GM20431 (cell line): Measurements from ENCODE around the gene POU2F2.

ENCODE experiments used
- in situ Hi-C: fragments of 300-500 bp; cut with MseI, MboI; formaldehyde crosslinking; loops from one replicate; pipeline ENCODE4 v1.15.0; 2020; ENCODE audit warnings: low sequenced_read_pairs; ENCODE audit not compliant: unreplicated experiment

The POU2F2 gene

DNA sequence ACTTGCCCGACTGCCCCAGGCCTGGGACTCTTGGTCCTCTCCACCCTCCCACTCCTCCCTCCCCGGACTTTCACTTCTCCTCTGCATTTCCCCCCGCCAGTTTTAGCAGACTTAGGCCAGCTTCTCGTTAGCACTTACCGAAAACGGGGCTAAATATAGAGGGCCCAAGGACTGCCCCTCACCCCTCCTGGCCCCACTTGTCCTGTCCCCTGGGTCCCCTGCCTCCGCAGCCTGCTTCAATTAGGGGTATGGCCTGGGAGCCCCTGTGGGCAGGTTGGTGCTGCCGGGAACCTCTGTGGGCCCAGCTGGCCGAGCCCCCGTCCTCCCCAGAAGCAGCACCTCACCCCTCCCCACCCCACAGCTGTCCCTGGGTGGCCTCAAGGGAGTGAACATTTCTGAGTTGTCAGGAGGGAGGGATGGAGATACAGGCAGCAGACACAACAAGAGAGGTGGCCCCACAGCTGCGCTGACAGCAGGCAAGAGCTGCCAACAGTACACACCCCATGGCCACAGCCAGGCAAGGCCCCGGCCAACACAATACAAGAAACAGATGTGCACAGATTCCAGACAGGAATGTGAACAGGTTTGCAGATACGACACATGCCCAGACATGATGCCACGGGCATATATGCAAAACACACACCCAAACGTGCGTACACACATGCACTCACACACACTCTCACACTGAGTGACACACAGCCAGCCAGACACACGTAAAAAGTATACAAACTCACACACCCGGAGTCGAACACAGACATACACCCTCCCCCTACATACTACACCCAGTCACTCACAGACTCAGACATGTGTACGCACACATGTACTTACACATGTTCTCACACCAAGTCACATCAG is 2.6 kb downstream of the POU2F2 start:
- in situ Hi-C loops, result no loop called here

DNA sequence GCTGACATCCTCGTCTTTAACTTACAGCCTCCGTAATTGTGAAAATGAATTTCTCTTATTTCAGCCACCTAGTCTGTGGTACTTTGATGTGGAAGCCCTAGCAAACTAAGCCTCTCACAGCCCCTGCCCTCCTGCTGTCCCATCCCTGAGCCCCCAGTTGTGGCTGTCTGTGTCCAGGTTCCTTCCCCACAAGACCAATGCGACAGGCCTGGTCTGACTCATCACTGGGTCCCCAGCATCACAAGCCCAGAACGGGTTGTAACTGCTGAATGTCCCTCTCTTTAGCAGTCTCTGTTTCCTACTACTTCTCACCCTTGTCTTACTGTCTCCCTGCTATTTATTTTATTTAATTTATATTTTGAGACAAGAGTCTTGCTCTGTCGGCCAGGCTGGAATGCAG is 5.7 kb downstream of the POU2F2 start:
- in situ Hi-C loops, result no loop called here

DNA sequence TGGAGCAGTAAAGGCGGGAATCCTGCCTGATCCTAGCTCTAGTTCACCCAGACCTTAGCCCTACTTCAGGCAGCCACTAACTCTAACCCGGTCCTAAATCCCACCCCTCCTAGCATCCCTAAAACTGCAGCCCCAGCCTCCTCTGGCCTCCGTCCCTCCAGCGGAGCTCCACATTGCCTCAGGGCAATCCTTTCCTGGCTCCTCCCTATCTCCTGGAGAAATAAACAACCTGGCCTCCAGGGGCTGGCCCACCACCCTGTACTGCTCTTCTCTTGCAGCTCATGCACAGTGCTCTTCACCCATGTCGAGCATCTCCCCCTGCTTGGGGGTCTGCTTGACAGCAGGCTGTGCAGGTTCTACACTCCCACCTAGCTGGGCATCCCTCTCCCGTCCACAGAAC is 6.7 kb downstream of the POU2F2 start:
- in situ Hi-C loops, result no loop called here

DNA sequence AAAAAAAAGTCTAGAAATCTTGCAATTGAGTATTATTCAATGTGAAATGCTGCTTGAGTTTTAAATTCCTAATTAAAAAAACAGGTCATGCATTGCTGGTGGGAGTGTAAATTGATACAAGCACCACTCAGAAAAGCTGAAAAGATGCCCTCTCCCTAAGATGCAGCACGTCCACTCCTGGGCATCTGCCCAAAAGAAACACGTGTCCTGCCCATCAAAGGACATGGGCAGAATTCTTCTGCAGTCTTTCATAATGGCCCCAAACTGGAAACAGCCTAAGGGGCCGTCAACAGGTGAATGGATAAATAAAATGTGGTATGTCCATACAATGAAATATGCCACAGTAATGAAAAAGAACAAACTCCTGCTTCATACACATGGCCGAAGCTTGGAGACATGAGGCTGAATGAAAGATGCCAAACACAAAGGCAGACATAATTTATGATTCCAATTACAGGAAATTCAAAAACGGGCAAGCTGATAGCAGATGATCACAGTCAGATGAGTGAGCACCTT is 7.8 kb downstream of the POU2F2 start:
- in situ Hi-C loops, result no loop called here

DNA sequence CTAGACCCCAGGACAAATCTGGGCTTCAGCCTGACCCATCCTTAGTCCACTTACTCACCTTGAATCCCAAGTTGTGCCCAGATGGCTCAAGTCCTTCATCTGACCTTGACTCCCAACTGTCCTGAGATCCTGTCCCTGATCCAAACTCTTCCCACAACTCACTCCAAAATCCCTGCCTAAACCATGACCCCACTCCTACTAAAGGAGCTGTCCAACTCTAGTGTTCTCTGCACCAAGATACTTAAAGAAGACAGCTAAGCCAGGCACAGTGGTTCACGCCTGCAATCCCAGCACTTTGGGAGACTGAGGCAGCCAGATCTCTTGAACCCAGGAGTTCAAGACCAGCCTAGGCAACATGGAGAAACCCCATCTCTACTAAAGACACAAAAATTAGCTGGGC is 8.5 kb downstream of the POU2F2 start:
- in situ Hi-C loops, result no loop called here

DNA sequence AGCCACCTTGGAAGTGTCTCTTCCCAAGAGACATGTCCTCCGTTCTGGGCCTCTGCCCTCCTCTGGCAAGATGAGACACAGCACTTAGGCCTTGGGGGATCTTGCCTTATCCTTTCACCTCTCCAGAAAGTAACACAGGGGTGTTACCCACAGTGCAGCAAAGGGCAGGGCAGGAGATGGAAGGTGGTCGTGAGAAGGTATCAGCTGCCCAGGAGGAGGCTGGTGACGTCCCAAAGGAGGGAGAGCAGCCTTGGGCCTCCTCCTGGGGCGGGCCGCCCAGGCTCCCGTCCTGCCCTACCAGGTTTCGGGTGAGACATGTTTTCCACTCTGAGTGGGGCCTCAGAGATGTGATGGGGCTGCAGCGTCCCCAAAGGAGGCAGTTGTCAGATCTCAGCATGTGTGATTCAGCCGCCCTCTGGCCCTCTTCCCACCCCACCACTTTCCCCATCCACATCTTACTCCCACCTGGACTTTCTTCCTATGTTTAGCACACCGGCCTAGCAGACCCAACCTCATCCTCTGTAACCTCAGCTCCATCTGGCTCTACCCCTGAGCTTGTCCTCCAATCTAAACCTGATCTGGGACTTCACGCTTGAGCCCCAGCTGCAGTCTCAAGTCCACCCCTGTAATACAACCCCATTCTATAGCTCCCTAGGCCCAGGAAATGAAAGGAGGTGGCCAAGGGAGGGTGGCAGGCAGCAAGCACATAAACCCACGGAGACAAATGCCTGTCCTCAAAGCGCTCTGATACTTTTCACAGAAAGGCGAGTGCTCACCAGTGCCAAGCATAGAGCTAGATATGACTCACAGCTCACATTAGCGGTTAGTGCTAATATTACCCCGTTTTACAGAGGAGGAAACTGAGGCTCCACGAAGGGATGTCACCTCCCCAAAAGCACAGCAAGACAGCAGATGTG is 9.3 kb downstream of the POU2F2 start:
- in situ Hi-C loops, result no loop called here

DNA sequence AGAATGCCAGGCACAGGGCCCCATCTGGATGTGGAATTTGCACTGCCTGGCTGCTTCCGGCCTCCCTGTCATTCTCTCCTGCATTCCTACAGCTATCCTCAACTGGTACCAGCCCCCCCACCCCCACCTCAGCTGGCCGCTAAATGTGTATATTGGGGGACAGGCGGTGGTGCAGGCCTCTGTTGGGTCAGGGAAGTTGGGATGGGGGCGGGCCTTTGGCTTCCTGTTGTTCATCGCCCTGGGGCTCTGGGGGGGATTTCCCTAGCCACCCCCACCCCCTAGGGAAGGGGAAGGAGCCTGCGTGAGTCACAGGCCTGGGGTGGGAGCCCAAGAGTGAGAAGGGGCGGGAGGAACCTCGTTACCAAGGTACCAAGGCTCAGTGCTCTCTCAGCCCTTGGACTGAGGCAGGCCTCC is 10.6 kb downstream of the POU2F2 start:
- in situ Hi-C loops, result no loop called here

DNA sequence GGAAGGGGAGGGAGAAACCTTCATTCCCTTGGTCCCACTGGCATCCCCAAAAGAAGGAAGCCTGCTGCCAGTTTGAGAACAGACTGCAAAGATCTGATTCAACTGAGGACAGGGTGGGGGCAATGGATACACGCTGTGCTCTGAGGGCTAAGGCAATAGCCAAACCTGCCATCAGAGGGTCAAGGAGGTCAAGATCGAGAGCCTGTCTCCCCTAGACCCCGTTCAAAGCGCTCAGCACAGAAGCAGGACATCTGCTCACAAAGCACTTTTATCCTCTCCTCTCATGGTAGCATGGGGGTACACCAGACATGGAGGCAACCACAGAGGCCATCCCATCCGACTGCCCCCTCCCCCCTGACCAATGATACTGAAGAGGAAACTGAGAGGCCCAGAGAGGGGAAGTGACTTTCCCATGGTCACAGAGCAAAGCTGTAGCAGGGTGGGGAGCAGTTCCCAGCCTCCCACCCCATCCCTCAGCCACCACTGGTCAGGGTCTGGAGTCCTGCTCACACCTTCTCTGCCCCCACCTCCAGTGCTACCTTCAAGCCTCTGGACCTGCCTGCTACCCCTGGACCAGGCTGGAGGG is 11.1 kb downstream of the POU2F2 start:
- in situ Hi-C loops, result no loop called here

DNA sequence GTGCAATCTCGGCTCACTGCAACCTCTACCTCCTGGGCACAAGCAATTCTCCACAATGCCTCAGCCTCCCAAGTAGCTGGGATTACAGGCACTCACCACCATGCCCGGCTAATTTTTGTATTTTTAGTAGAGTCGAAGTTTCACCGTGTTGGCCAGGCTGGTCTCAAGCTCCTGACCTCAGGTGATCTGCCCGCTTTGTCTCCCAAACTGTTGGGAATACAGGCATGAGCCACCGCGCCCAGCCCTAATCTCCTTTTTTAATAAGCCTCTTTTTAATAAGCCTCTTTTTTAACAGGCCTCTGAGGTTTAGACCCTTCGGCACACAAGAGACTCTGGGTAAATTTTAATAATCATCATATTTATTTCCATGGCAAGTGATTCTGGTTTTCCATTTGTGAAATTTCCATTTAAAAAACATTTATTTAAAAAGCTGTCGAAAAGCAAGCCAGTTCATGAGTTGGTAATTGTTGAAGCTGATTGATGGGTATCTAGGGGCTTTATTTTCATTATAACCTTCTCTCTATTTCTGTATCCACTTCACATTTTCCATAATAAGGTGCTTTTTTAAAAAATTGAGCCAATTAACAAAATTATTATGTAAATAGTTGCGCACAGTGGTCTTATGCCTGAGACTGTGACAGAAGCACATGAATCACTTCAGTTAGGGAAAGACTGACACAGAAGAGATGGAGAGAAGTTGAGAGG is 11.8 kb downstream of the POU2F2 start:
- in situ Hi-C loops, result no loop called here

DNA sequence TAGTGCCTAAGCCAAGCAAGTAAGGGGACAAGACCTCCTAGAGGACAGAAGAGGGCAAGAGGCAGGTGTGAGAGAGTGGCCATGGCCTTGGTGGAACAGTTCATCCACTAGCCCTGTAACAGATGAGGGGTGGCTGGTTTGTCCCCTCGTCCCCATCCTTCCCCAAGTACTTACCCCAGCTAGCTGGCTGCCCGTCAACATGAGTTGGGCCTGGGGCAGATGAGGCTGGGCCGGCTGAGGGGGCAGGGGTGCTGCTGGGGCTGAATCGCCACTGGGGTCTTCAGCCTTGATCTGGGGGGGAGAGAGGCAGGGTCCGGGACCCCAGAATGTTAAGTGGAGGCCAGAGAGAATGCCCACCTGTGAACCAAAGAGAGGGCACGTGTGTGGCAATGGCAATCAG is 15.2 kb downstream of the POU2F2 start:
- in situ Hi-C loops, result no loop called here

DNA sequence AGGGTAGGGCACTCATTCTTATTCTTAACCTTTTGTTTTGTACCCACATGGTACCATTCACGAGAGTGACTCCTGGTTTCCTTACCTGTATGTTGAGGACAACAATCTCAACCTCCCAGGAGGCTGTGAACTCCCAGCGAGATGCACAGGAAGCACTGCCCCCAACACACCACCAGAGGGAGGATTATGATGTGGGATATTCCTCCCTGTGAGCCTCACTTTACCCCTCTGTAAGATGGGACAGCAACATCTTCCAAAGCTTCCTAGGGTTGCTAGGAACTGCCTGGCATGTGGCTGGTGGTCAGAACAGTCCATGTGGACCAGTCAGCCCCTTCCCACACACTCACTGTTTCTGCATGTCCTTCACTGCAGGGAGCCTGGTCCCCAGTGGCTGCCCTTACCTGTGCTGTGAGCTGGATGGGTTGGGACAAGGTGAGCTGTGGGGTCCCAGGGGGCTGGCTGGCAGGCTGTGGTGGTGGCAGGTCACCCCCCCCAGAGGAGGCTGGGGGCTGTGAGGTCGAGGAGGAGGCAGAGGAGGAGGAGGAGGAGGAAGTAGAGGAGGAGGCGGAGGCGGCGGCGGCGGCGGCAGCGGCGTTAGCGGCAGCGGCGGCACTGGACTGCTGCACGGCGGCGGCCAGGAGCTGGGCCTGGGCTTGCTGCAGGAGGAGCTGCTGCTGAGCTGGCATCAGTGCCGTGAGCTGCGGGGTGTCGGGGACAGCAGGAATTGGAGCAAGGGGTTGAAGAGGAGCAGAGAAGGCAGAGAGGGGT is 15.8 kb downstream of the POU2F2 start:
- in situ Hi-C loops, result no loop called here

DNA sequence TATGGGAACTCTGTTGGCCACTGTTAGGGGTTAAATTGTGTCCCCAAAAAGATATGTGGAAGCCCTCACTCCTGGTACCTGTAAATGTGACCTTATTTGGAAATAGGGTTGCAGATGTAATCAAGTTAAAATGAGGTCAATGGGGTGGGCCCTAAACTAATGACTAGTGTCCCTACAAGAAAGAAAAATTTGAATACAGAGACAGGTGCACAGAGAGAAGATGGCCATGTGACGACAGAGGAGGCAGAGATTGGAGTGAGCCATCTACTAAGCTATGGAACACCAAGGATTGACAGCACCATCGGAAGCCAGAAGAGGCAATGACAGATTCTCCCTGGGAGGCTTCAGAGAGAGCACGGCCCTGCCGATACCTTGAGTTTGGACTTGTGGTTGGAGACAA is 16.5 kb downstream of the POU2F2 start:
- in situ Hi-C loops, result no loop called here

DNA sequence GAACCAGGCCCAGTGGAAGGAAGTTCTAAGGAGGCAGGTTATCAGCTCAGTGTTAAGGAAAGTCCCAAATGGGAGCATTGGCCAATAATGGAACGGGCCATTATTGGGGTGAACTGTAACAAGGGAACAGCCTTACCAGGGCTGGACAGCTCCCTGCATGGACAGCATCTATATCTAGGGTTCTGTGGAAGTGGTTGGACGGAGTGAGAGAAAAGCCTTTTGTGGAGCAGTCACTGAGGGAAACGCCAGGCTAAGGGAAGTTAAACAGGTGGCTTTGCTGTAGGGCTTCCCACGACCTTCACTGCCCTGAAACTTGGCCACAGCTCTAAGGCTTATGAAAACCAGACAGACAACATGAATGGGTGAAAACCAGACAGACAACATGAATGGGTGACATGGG is 17.0 kb downstream of the POU2F2 start:
- in situ Hi-C loops, result no loop called here

DNA sequence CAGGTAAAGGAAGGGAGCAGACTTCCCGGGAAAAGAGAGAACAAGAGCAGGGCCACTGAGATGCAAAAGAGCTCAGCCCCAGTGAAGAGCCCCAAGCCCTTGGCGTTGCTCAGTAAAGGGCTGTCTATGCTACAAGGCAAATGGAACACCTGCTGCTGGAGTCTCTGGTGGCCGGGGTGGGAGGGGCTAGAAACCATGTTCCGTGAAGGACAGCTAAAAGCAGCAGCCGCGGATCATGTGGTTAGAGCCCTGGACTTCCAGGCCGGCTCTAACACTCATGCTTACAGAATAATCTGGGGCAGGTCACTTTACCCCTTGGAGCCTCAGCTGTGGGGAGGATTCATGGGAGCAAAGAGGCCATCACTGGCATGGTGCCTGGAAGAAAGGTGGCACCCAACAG is 17.8 kb downstream of the POU2F2 start:
- in situ Hi-C loops, result no loop called here

DNA sequence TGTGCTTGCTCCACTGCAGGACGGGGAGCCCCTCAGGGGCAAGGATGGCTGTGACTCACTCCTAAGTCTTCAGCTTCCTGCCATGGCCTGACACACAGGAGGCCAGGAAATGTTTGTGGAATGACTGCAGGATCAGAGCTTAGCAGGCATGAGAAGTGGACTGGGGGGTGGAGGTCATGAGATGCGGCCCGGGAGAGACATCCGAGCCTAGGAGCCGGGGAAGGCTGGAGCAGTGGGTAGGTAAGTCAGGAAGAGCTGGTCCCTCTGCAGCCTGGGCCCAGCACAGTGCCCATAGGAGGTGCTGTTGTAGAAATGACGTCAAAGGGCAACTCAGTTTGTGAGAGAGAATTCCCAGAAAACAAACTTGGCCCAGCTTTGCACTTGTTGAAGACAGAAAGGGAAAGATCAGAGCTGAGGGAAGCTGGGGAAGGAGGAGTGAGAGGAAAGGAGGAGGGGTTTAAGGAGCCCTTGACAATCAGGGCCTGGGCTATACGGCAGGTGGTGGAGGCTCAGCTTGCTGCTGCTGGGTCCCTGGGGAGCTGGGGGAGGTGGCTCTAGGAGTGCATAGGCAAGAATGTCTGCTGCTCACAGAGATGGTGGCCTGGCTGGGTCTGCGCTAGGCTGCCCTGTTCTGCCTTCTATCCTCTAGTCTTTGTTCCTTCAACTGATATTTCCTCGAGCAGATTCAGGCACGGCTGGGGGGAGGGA is 18.5 kb downstream of the POU2F2 start:
- in situ Hi-C loops, result no loop called here

DNA sequence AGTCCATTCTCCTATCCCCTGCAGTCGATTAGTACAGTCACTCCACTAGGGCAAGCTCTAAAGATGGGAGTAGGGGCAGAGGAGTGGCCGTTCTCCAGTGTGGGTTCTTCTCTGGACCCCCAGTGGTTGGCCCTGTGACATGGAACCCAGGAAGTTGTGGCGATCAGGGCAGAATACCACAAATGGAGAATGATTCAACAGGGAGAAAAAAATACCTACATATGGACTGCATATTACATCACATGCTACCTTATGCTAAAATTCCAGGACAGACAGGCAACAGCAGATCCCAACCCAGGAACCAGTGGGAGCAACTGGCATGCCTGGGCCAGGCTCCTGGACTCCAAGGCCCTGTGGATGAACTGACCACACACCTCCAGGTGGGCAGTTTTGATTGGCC is 20.4 kb downstream of the POU2F2 start:
- in situ Hi-C loops, result no loop called here

DNA sequence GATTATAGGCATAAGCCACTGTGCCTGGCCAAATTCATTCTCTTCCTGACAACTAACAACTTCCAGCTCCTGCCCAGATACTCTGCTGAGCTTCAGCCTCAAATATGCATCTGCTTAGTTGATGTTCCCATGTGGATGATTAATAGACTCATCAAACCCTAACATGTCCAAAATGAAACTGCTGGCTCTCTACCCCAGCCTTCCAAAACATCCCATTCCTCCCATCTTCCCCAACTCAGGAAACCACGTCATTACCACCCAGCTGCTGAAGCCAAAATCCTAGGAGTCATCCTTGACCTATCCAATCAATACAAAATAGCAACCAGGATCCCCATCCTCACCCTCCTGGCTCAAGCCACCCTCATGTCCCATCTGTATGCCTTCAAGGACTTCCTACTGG is 20.9 kb downstream of the POU2F2 start:
- in situ Hi-C loops, result no loop called here

DNA sequence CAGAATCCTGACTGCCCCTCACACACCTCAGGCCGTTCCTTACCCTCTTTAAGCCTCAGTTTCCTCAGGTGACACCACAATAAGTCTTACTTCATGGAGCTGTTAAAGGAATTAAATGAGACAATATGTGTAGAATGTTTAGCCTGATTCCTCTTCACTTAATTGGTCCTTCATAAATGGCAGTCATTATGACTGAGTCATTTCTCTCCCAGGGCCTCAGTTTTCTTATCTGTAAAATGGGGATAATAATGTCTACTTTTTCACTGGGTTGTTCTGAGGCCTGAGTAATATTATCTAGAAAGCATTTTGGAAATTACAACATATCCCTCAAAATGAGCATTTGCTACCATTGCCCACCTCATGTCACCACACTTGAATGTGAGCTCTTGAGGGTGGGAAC is 21.6 kb downstream of the POU2F2 start:
- in situ Hi-C loops, result no loop called here

DNA sequence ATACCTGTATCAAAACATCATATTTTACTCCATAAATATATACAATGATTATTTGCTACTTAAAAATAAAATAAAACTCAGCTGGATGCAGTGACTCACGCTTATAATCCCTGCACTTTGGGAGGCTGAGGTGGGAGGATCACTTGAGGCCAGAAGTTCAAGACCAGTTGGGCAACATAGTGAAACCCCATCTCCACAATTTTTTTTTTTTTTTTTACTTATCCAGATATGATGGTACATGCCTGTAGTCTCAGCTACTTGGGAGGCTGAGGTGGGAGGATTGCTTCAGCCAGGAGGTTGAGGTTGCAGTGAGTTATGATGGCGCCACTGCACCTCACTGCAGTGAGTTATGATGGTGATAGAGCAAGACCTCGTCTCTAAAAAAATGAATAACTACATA is 22.4 kb downstream of the POU2F2 start:
- in situ Hi-C loops, result no loop called here
